A549 (cell line): ENCODE data around the gene PDE4D.

ENCODE experiments used
- CBX8 ChIP-seq: fragments of 200-600 bp; sonication (generic); IDR thresholded peaks from 2 replicates; pipeline ENCODE4 v1.6.1; 2016
- CTCF ChIP-seq: fragments of >200 bp; sonication (Bioruptor Twin); formaldehyde crosslinking; IDR thresholded peaks from 3 replicates; pipeline ENCODE4 v1.5.1; 2016
- ESRRA ChIP-seq: fragments of 150-350 bp; IDR thresholded peaks from 2 replicates; pipeline ENCODE4 v1.6.1; 2014; ENCODE audit warnings: mild to moderate bottlenecking, low read length, borderline replicate concordance
- HDAC2 ChIP-seq: fragments of 200-600 bp; sonication (generic); IDR thresholded peaks from 2 replicates; pipeline ENCODE4 v1.6.1; 2016
- TF ChIP-seq, protein P1 (sequence below): fragments of 200-600 bp; sonication (generic); IDR thresholded peaks from 2 replicates; pipeline ENCODE4 v1.6.1; 2016; ENCODE audit warnings: antibody characterized with exemption, mild to moderate bottlenecking, moderate library complexity
- TF ChIP-seq, protein P2 (sequence below): fragments of 150-350 bp; IDR thresholded peaks from 2 replicates; pipeline ENCODE4 v1.6.1; 2014; ENCODE audit warnings: low read depth, mild to moderate bottlenecking, low read length

- no peak for TF ChIP-seq CBX8
- no peak for TF ChIP-seq ESRRA
- no peak for TF ChIP-seq CTCF
- TF ChIP-seq, protein P1, sequence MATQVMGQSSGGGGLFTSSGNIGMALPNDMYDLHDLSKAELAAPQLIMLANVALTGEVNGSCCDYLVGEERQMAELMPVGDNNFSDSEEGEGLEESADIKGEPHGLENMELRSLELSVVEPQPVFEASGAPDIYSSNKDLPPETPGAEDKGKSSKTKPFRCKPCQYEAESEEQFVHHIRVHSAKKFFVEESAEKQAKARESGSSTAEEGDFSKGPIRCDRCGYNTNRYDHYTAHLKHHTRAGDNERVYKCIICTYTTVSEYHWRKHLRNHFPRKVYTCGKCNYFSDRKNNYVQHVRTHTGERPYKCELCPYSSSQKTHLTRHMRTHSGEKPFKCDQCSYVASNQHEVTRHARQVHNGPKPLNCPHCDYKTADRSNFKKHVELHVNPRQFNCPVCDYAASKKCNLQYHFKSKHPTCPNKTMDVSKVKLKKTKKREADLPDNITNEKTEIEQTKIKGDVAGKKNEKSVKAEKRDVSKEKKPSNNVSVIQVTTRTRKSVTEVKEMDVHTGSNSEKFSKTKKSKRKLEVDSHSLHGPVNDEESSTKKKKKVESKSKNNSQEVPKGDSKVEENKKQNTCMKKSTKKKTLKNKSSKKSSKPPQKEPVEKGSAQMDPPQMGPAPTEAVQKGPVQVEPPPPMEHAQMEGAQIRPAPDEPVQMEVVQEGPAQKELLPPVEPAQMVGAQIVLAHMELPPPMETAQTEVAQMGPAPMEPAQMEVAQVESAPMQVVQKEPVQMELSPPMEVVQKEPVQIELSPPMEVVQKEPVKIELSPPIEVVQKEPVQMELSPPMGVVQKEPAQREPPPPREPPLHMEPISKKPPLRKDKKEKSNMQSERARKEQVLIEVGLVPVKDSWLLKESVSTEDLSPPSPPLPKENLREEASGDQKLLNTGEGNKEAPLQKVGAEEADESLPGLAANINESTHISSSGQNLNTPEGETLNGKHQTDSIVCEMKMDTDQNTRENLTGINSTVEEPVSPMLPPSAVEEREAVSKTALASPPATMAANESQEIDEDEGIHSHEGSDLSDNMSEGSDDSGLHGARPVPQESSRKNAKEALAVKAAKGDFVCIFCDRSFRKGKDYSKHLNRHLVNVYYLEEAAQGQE: no peak
- TF ChIP-seq HDAC2: no peak
- TF ChIP-seq, protein P2, sequence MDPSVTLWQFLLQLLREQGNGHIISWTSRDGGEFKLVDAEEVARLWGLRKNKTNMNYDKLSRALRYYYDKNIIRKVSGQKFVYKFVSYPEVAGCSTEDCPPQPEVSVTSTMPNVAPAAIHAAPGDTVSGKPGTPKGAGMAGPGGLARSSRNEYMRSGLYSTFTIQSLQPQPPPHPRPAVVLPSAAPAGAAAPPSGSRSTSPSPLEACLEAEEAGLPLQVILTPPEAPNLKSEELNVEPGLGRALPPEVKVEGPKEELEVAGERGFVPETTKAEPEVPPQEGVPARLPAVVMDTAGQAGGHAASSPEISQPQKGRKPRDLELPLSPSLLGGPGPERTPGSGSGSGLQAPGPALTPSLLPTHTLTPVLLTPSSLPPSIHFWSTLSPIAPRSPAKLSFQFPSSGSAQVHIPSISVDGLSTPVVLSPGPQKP: no peak
Measured at GRCh38 chr5:59327191-59327980, 566.1 kb downstream of the PDE4D start.
